ENCODE measurements around the gene SULF2. TPM values are rescaled to one million over a fixed set of nuclear protein-coding genes. Genes with fewer than 3 reads are reported as not detected.
A peak's percentile ranks its signal among the peaks of the same experiment; 100 is the strongest.

The SULF2 gene
- total RNA-seq, 1 experiment from 2014 or later = 66.1 TPM

DNA sequence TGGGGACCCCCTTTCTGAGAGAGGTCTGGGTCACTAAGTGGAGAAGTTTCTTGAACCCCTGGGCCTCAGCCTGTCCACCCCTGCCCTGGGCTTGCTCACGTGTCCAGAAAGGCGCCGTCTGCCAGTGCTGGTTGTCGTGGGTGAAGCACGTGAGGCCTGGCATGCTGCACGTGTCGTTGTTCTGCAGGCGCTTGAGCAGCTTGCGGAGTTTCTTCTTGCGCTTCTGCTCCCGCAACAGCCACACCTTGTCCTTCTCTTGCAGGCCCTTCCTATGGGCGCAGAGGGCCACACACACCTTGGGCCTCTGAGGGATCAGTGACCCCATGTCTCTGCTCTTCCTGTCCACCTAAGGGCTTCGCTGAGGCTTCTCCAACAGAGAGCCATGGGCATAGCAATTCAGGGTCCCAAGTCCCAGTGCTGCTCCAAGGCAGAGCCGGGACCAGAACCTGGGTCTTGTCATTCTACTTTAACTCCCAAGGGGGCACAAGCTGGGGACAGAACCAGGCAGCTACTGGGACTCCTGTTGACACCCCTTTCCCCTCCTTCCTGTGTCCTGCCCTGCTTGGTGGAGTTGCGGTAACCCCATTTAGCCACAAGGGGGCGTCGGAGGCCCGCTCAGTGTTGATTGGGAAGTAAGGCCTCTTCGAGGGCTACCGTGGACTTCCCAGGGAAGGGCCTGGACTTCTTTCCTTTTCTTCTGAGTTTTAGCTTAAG is 121.8 kb downstream of the SULF2 start:
- intact Hi-C loops (cut with micrococcal nuclease; ENCODE audit: unreplicated experiment) = loop anchor here (1.0 to 5.0 kb wide), 5 partner anchors 49 to 958 kb away; partner anchors contain the start of gene SULF2
- no peaks in the 10 kb centered on the region for H3K27me3 Mint-ChIP-seq (ENCODE audit: insufficient read depth, unreplicated experiment)
- ChIA-PET CTCF (interaction anchor here (0.5 to 2.2 kb wide), 17 partner anchors 12 to 1380 kb away, joined by 3 to 24 read pairs (median 4); no protein-coding TSS in a partner anchor), POLR2A (no interaction called here)
- BruUV-seq (replicated peaks) = no TSS peak
- H3K36me3 Mint-ChIP-seq (ENCODE audit: insufficient read depth, unreplicated experiment) = peaks cover 77% of the 10 kb centered on the region
- H3K27ac Mint-ChIP-seq (ENCODE audit: unreplicated experiment) = peak overlapping the region; percentile 56
- peak; percentile 92 to 97 for DNase-seq
- H3K36me3 ChIP-seq (ENCODE audit: control insufficient read depth, insufficient read depth, low read length) = peaks cover 4% of the 10 kb centered on the region
- no peaks in the 10 kb centered on the region for H3K9me3 Mint-ChIP-seq (ENCODE audit: unreplicated experiment)
- no peak overlapping the region for H3K4me3 Mint-ChIP-seq (ENCODE audit: unreplicated experiment)
- H3K4me3 ChIP-seq (ENCODE audit: low read depth, low read length) = no peak overlapping the region
- TF ChIP-seq, protein P1, sequence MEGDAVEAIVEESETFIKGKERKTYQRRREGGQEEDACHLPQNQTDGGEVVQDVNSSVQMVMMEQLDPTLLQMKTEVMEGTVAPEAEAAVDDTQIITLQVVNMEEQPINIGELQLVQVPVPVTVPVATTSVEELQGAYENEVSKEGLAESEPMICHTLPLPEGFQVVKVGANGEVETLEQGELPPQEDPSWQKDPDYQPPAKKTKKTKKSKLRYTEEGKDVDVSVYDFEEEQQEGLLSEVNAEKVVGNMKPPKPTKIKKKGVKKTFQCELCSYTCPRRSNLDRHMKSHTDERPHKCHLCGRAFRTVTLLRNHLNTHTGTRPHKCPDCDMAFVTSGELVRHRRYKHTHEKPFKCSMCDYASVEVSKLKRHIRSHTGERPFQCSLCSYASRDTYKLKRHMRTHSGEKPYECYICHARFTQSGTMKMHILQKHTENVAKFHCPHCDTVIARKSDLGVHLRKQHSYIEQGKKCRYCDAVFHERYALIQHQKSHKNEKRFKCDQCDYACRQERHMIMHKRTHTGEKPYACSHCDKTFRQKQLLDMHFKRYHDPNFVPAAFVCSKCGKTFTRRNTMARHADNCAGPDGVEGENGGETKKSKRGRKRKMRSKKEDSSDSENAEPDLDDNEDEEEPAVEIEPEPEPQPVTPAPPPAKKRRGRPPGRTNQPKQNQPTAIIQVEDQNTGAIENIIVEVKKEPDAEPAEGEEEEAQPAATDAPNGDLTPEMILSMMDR (IDR thresholded peaks at IDR 0.05; ENCODE audit: insufficient read depth in 1 of 2, low read depth in 1 of 2, low read length in 1 of 2, severe bottlenecking in 1 of 2, unreplicated experiment in 1 of 2) = peak; percentile 99 to 100
- no peaks in the 10 kb centered on the region for H3K9me3 ChIP-seq
- peaks cover 17% of the 10 kb centered on the region for H3K4me1 ChIP-seq
- H3K4me1 Mint-ChIP-seq (ENCODE audit: low read depth, unreplicated experiment) = peaks cover 18% of the 10 kb centered on the region
- no peaks in the 10 kb centered on the region for H3K27me3 ChIP-seq (replicated peaks; ENCODE audit: control insufficient read depth, insufficient read depth, low read length)

DNA sequence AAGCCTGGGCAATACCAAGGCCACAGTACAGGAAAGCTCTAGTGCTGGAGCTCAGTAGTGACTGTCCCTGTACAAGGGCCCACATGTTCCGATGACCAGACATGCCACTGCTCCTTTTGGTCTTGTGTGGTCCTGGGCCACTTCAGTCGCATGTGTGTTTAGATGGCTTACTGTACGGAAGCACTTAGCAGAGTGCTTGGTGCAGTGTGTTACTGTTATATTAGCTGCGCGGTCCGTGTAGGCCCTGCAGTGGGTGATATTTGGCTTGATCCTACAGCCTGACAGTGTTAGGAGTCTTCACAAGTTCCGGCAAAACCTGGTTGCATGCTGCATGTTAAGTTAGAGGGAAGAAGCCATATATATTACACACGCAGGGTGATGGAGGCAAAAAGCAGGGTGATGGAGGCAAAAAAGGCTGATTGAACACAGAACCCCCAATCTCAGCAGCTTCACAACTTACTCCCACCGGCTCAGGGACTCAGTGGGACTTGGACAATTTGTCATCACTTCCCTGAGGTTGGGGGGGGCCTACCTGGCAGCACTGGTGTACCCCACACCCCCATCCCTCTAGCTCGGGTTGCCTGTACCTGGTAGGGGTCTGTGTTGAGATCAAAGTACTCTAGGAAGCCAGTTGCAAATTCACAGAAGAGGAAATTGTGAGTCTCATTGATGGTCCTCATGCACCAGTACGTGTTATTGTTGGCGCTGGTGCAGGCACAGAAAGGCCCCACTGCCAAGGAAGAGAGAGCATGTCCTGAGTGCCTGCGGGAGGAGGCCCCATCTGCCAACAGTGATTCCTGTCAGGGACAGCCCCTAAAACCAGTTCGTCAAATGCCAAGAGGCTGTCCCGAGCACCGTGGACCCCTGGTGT is 122.6 kb downstream of the SULF2 start:
- Mint-ChIP-seq H3K4me1 (ENCODE audit: low read depth, unreplicated experiment) (peaks cover 18% of the 10 kb centered on the region), H3K9me3 (ENCODE audit: unreplicated experiment) (no peaks in the 10 kb centered on the region), H3K36me3 (ENCODE audit: insufficient read depth, unreplicated experiment) (peaks cover 77% of the 10 kb centered on the region), H3K27me3 (ENCODE audit: insufficient read depth, unreplicated experiment) (no peaks in the 10 kb centered on the region), H3K4me3 (ENCODE audit: unreplicated experiment) (no peak overlapping the region), H3K27ac (ENCODE audit: unreplicated experiment) (peak overlapping the region; percentile 32)
- H3K36me3 ChIP-seq (ENCODE audit: control insufficient read depth, insufficient read depth, low read length) = peaks cover 4% of the 10 kb centered on the region
- no peak overlapping the region for H3K4me3 ChIP-seq (ENCODE audit: low read depth, low read length)
- no TSS peak for BruUV-seq (replicated peaks)
- no peaks in the 10 kb centered on the region for H3K9me3 ChIP-seq
- intact Hi-C loops (cut with micrococcal nuclease; ENCODE audit: unreplicated experiment) = loop anchor here (1.0 to 5.0 kb wide), 3 partner anchors 125 to 959 kb away; partner anchors contain the start of gene SULF2
- ChIA-PET CTCF (interaction anchor here (0.6 to 2.2 kb wide), 7 partner anchors 15 to 633 kb away, joined by 3 to 24 read pairs (median 4); no protein-coding TSS in a partner anchor), POLR2A (no interaction called here)
- peak in 1 of 2 experiments; percentile 35 for DNase-seq
- TF ChIP-seq, protein P1 (IDR thresholded peaks at IDR 0.05; ENCODE audit: insufficient read depth in 1 of 2, low read depth in 1 of 2, low read length in 1 of 2, severe bottlenecking in 1 of 2, unreplicated experiment in 1 of 2) = no peak
- H3K4me1 ChIP-seq = peaks cover 16% of the 10 kb centered on the region
- H3K27me3 ChIP-seq (replicated peaks; ENCODE audit: control insufficient read depth, insufficient read depth, low read length) = no peaks in the 10 kb centered on the region

DNA sequence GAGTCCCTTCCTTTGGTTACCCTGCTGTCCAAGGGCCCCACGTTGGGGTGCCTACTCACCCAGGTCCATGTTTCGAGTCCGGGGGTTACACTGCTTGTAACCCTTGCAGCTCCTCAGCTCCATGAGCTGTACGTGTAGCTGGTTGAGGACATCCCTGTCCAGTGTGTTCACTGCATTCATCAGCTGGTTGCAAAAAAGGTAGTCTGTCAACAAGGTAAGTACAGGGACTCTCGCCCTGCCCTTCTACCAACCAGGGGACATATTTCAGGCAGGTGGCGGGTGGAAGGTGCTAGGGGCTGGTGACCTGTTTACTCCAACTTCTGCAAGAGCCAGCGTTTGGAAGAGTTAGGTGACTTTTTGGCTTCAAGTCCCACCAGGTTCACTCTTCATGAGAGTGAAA is 123.6 kb downstream of the SULF2 start:
- no peak overlapping the region for H3K4me3 ChIP-seq (ENCODE audit: low read depth, low read length)
- BruUV-seq (replicated peaks) = no TSS peak
- TF ChIP-seq, protein P1 (IDR thresholded peaks at IDR 0.05; ENCODE audit: insufficient read depth in 1 of 2, low read depth in 1 of 2, low read length in 1 of 2, severe bottlenecking in 1 of 2, unreplicated experiment in 1 of 2) = no peak
- CTCF ChIA-PET = interaction anchor here (0.6 to 1.1 kb wide), 5 partner anchors 16 to 821 kb away, joined by 3 to 5 read pairs (median 4); no protein-coding TSS in a partner anchor
- H3K27me3 ChIP-seq (replicated peaks; ENCODE audit: control insufficient read depth, insufficient read depth, low read length) = no peaks in the 10 kb centered on the region
- H3K9me3 ChIP-seq = no peaks in the 10 kb centered on the region
- peaks cover 4% of the 10 kb centered on the region for H3K36me3 ChIP-seq (ENCODE audit: control insufficient read depth, insufficient read depth, low read length)
- H3K27ac Mint-ChIP-seq (ENCODE audit: unreplicated experiment) = peak overlapping the region; percentile 13
- H3K4me3 Mint-ChIP-seq (ENCODE audit: unreplicated experiment) = no peak overlapping the region
- peaks cover 75% of the 10 kb centered on the region for H3K36me3 Mint-ChIP-seq (ENCODE audit: insufficient read depth, unreplicated experiment)
- H3K27me3 Mint-ChIP-seq (ENCODE audit: insufficient read depth, unreplicated experiment) = no peaks in the 10 kb centered on the region
- POLR2A ChIA-PET = no interaction called here
- H3K4me1 ChIP-seq = peaks cover 16% of the 10 kb centered on the region
- DNase-seq = peak in 1 of 2 experiments; percentile 35
- H3K9me3 Mint-ChIP-seq (ENCODE audit: unreplicated experiment) = no peaks in the 10 kb centered on the region
- H3K4me1 Mint-ChIP-seq (ENCODE audit: low read depth, unreplicated experiment) = peaks cover 18% of the 10 kb centered on the region
- intact Hi-C loops (cut with micrococcal nuclease; ENCODE audit: unreplicated experiment) = loop anchor here (5.0 kb wide), 2 partner anchors 126 to 464 kb away; partner anchors contain the start of gene SULF2

Data from Caco-2 (cell line).